UCSD-AML1 (cell line): ENCODE results near the gene PDZRN4.

Experiments used
- DNase-seq: peaks from one replicate; lab custom pipeline; 2025; ENCODE audit not compliant: unreplicated experiment; lab: John Stamatoyannopoulos, UW

The PDZRN4 gene

GRCh38 chr12:41356181-41356580 lies 168.1 kb downstream of the PDZRN4 start:
- no peak for DNase-seq

- DNase-seq, result no peak
Measured at GRCh38 chr12:41361738-41362137, 173.6 kb downstream of the PDZRN4 start.

GRCh38 chr12:41362510-41362909 lies 174.4 kb downstream of the PDZRN4 start:
- DNase-seq, result no peak

- no peak for DNase-seq
Measured at GRCh38 chr12:41362931-41363330, 174.8 kb downstream of the PDZRN4 start.

GRCh38 chr12:41364211-41364610 lies 176.1 kb downstream of the PDZRN4 start:
- no peak for DNase-seq

GRCh38 chr12:41365653-41366171 lies 177.6 kb downstream of the PDZRN4 start:
- DNase-seq, result no peak

GRCh38 chr12:41367726-41368405 lies 179.7 kb downstream of the PDZRN4 start:
- no peak for DNase-seq

- DNase-seq, result no peak
Measured at GRCh38 chr12:41380878-41381277, 192.8 kb downstream of the PDZRN4 start.

GRCh38 chr12:41402801-41403200 lies 214.7 kb downstream of the PDZRN4 start:
- no peak for DNase-seq

GRCh38 chr12:41407232-41407799 lies 219.2 kb downstream of the PDZRN4 start:
- no peak for DNase-seq

GRCh38 chr12:41409628-41410027 lies 221.5 kb downstream of the PDZRN4 start:
- DNase-seq, result no peak

GRCh38 chr12:41418586-41418985 lies 230.5 kb downstream of the PDZRN4 start:
- DNase-seq, result no peak

GRCh38 chr12:41419131-41419893 lies 231.2 kb downstream of the PDZRN4 start:
- DNase-seq, result no peak

- no peak for DNase-seq
Measured at GRCh38 chr12:41424651-41425050, 236.5 kb downstream of the PDZRN4 start.

GRCh38 chr12:41433460-41433859 lies 245.3 kb downstream of the PDZRN4 start:
- no peak for DNase-seq

GRCh38 chr12:41436076-41436475 lies 248.0 kb downstream of the PDZRN4 start:
- no peak for DNase-seq

GRCh38 chr12:41437563-41437962 lies 249.4 kb downstream of the PDZRN4 start:
- DNase-seq, result no peak

GRCh38 chr12:41438854-41439541 lies 250.9 kb downstream of the PDZRN4 start:
- no peak for DNase-seq

GRCh38 chr12:41439801-41440200 lies 251.7 kb downstream of the PDZRN4 start:
- no peak for DNase-seq

GRCh38 chr12:41441180-41441579 lies 253.1 kb downstream of the PDZRN4 start:
- no peak for DNase-seq

- DNase-seq, result no peak
Measured at GRCh38 chr12:41442896-41443295, 254.8 kb downstream of the PDZRN4 start.
